GM21825 (cell line): ENCODE data around the gene RABGGTA.
"Not testable (repeated sequence)": the region's sequence is repeated elsewhere in the genome, so short reads cannot be mapped to it uniquely, and the experiment has no call there.

ENCODE experiments used
- ATAC-seq: cut with Tn5 transposase; IDR thresholded peaks from one replicate; pipeline ENCODE4 v1.9.1; 2021; ENCODE audit warnings: mild to moderate bottlenecking, moderate library complexity; ENCODE audit not compliant: unreplicated experiment

The RABGGTA gene

GRCh38 chr14:24222987-24223386 is 48.4 kb downstream of the RABGGTA start:
- not testable (repeated sequence) for ATAC-seq

DNA sequence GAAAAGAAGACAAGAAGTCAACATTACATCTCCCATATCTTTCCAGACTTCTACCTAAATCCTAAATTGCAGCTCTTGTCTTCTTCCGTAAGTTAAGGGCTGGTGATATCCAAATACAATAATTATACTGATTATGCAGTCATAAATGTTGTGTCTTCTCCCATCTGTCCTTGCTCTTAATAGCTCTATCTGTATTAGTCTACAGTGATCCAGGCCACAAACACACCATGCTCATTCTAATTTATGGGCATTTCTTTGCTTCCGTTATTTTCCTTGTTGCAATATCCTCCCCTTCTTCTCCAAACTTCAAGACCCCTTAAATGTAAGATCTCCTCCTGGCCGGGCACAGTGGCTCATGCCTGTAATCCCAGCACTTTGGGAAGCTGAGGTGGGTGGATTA is 51.9 kb downstream of the RABGGTA start:
- ATAC-seq, result no peak

DNA sequence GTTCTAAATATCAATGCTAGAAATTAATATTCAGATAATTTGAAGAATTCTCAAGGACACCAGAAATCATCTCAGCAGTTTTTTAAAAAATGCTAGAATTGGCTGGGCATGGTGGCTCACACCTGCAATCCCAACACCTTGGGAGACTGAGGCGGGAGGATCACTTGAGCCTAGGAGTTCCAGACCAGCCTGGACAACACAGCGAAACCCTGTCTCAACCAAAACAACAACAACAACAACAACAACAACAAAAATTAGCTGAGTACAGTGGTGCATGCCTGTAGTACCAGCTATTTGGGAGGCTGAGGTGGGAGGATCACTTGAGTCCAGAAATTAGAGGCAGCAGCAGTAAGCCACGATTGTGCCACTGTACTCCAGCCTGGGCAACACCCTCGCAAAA is 52.3 kb downstream of the RABGGTA start:
- ATAC-seq, result no peak

DNA sequence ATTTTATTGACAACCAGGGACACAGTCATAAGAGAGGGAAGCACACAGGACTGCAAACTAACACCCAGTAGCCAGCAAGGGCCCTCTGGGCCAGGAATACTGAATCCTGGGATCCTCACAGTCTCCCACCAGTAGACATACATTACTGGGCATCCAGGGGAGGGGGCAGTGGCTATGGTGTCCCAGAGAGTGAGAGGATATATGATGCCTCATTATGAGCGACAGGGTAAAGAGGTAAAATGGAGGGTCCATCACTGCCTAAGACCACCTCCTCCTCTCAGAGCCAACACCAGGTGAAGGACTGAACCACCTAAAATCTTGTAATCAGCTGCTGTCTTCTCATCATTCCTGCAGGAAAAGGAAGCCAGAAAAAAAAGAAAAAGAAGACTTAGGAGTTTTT is 54.5 kb downstream of the RABGGTA start:
- ATAC-seq, result not testable (repeated sequence)

DNA sequence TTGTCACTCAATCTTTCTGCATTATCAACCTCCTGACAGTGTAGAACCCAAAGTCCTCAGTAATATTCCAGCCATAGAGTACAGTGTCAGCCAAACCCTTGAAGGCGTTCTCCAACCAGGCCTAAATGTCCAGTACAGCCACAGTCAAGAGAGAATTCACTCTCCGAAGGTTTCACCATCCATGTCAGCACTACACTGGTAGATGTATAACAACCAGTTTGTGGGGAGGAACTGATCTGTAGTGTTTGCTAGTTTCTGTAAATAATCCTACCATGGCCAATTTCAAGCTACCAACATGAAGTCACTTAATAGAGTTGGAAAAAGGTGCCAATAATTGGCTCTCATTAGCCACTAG is 55.1 kb downstream of the RABGGTA start:
- ATAC-seq, result no peak
